ENCODE results near the gene URB2. TPM values are rescaled to one million over a fixed set of nuclear protein-coding genes. Genes with fewer than 3 reads are reported as not detected.
"Not testable (repeated sequence)": the region's sequence is repeated elsewhere in the genome, so short reads cannot be mapped to it uniquely, and the experiment has no call there.

URB2 gene
- total RNA-seq, 1 experiment from 2014 or later, result 24.6 TPM

- no peak for TF ChIP-seq USF1 (CRISPR knock-in tag; IDR thresholded peaks at IDR 0.05)
- TF ChIP-seq KAT7 (CRISPR knock-in tag; IDR thresholded peaks at IDR 0.05; ENCODE audit: borderline replicate concordance), result no peak
- TF ChIP-seq, protein P1, sequence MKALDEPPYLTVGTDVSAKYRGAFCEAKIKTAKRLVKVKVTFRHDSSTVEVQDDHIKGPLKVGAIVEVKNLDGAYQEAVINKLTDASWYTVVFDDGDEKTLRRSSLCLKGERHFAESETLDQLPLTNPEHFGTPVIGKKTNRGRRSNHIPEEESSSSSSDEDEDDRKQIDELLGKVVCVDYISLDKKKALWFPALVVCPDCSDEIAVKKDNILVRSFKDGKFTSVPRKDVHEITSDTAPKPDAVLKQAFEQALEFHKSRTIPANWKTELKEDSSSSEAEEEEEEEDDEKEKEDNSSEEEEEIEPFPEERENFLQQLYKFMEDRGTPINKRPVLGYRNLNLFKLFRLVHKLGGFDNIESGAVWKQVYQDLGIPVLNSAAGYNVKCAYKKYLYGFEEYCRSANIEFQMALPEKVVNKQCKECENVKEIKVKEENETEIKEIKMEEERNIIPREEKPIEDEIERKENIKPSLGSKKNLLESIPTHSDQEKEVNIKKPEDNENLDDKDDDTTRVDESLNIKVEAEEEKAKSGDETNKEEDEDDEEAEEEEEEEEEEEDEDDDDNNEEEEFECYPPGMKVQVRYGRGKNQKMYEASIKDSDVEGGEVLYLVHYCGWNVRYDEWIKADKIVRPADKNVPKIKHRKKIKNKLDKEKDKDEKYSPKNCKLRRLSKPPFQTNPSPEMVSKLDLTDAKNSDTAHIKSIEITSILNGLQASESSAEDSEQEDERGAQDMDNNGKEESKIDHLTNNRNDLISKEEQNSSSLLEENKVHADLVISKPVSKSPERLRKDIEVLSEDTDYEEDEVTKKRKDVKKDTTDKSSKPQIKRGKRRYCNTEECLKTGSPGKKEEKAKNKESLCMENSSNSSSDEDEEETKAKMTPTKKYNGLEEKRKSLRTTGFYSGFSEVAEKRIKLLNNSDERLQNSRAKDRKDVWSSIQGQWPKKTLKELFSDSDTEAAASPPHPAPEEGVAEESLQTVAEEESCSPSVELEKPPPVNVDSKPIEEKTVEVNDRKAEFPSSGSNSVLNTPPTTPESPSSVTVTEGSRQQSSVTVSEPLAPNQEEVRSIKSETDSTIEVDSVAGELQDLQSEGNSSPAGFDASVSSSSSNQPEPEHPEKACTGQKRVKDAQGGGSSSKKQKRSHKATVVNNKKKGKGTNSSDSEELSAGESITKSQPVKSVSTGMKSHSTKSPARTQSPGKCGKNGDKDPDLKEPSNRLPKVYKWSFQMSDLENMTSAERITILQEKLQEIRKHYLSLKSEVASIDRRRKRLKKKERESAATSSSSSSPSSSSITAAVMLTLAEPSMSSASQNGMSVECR (CRISPR knock-in tag; IDR thresholded peaks at IDR 0.05; ENCODE audit: borderline replicate concordance), result no peak
- no peak for TF ChIP-seq E2F5 (CRISPR knock-in tag; IDR thresholded peaks at IDR 0.05)
- no peak for TF ChIP-seq ZNF396 (CRISPR knock-in tag; IDR thresholded peaks at IDR 0.05; ENCODE audit: borderline replicate concordance)
- TF ChIP-seq FOXJ3 (CRISPR knock-in tag; IDR thresholded peaks at IDR 0.05; ENCODE audit: borderline replicate concordance), result no peak
Observed at GRCh38 chr1:229593800-229594199, 32.2 kb upstream of the URB2 start (continued).

DNA sequence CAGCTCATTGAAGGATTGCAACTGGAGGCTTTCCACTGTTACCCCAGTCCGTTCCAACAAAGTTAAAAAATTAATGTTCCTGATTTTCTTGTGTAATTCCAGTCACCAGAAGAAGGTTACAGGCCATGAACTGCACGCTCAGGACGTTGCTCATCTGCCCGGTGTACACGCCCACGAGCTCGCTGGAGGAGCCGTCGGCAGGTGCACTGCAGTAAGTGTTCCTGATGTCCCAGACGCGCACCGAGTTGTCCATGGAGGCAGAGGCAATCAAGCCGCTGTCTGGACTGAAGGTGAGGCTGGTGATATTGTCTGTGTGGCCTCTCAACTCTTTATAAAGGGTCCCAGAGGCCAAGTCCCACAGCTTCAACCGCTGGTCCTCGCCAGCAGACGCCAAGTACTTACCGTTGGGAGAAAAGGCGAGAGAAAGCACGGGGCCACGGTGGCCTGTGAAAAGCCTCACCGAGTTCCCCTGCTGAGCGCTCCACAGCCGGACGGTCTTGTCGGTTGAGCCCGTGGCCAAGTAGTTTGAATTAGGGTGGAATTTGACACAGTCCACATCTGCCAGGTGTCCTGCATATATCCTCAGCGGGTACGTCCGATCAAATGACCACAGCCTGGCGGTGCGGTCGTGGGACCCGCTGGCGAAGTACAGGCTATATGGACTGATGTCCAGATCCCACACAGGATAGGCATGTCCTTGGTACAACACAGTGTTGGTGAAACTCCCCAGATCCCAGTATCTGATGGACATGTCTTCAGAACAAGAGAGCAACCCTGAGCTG, 31.6 kb upstream of the URB2 start:
- ATAC-seq (no peak), DNase-seq (ENCODE audit: low spot score) (no peak)
- no peaks in the 10 kb centered on the region for H3K27me3 Mint-ChIP-seq (ENCODE audit: low read depth)
- H3K4me3 Mint-ChIP-seq, result no peak overlapping the region
- no peaks in the 10 kb centered on the region for H3K9me3 Mint-ChIP-seq
- ChIA-PET CTCF (no interaction called here), POLR2A (no interaction called here)
- no peaks in the 10 kb centered on the region for H3K4me1 Mint-ChIP-seq
- TF ChIP-seq, protein P2, sequence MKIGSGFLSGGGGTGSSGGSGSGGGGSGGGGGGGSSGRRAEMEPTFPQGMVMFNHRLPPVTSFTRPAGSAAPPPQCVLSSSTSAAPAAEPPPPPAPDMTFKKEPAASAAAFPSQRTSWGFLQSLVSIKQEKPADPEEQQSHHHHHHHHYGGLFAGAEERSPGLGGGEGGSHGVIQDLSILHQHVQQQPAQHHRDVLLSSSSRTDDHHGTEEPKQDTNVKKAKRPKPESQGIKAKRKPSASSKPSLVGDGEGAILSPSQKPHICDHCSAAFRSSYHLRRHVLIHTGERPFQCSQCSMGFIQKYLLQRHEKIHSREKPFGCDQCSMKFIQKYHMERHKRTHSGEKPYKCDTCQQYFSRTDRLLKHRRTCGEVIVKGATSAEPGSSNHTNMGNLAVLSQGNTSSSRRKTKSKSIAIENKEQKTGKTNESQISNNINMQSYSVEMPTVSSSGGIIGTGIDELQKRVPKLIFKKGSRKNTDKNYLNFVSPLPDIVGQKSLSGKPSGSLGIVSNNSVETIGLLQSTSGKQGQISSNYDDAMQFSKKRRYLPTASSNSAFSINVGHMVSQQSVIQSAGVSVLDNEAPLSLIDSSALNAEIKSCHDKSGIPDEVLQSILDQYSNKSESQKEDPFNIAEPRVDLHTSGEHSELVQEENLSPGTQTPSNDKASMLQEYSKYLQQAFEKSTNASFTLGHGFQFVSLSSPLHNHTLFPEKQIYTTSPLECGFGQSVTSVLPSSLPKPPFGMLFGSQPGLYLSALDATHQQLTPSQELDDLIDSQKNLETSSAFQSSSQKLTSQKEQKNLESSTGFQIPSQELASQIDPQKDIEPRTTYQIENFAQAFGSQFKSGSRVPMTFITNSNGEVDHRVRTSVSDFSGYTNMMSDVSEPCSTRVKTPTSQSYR (CRISPR knock-in tag; IDR thresholded peaks at IDR 0.05), result no peak
- no peak for TF ChIP-seq RORB (CRISPR knock-in tag; IDR thresholded peaks at IDR 0.05)
- TF ChIP-seq ZNF121 (CRISPR knock-in tag; IDR thresholded peaks at IDR 0.05), result no peak
- no peak for TF ChIP-seq KAT7 (CRISPR knock-in tag; IDR thresholded peaks at IDR 0.05; ENCODE audit: borderline replicate concordance)
- TF ChIP-seq ZNF423 (CRISPR knock-in tag; IDR thresholded peaks at IDR 0.05), result no peak
- TF ChIP-seq FOXK1 (CRISPR knock-in tag; IDR thresholded peaks at IDR 0.05), result no peak
- TF ChIP-seq ZBTB43 (CRISPR knock-in tag; IDR thresholded peaks at IDR 0.05), result no peak
- no peak for TF ChIP-seq FOXJ3 (CRISPR knock-in tag; IDR thresholded peaks at IDR 0.05; ENCODE audit: borderline replicate concordance)
- TF ChIP-seq USF2 (CRISPR knock-in tag; IDR thresholded peaks at IDR 0.05), result no peak
- no peak for TF ChIP-seq JUN (CRISPR knock-in tag; IDR thresholded peaks at IDR 0.05)
- TF ChIP-seq TP53 (CRISPR knock-in tag; IDR thresholded peaks at IDR 0.05), result no peak
- TF ChIP-seq NFE2L1 (CRISPR knock-in tag; IDR thresholded peaks at IDR 0.05), result no peak
- TF ChIP-seq, protein P3, sequence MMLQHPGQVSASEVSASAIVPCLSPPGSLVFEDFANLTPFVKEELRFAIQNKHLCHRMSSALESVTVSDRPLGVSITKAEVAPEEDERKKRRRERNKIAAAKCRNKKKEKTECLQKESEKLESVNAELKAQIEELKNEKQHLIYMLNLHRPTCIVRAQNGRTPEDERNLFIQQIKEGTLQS (CRISPR knock-in tag; conservative IDR thresholded peaks at IDR 0.05), result no peak
- no peak for TF ChIP-seq IRF1 (CRISPR knock-in tag; IDR thresholded peaks at IDR 0.05)
- no peak for TF ChIP-seq NFYB (CRISPR knock-in tag; conservative IDR thresholded peaks at IDR 0.05; ENCODE audit: low read depth)
- TF ChIP-seq IRF2 (CRISPR knock-in tag; IDR thresholded peaks at IDR 0.05; ENCODE audit: borderline replicate concordance, low read depth), result no peak
- TF ChIP-seq SMAD4 (CRISPR knock-in tag; IDR thresholded peaks at IDR 0.05), result no peak
- H3K27ac Mint-ChIP-seq, result no peak overlapping the region
- H3K36me3 Mint-ChIP-seq, result peaks cover 15% of the 10 kb centered on the region

GRCh38 chr1:229595876-229596275, 30.2 kb upstream of the URB2 start:
- CTCF ChIA-PET; H3K9me3 Mint-ChIP-seq; H3K27ac Mint-ChIP-seq; H3K27me3 Mint-ChIP-seq (ENCODE audit: low read depth); H3K4me3 Mint-ChIP-seq; DNase-seq (ENCODE audit: low spot score); ATAC-seq; POLR2A ChIA-PET; H3K4me1 Mint-ChIP-seq: not testable (repeated sequence)
- H3K36me3 Mint-ChIP-seq, result peaks cover 20% of the 10 kb centered on the region

Measured in WTC11 (cell line).